ENCODE measurements around the gene TBX19.

Gene TBX19

DNA sequence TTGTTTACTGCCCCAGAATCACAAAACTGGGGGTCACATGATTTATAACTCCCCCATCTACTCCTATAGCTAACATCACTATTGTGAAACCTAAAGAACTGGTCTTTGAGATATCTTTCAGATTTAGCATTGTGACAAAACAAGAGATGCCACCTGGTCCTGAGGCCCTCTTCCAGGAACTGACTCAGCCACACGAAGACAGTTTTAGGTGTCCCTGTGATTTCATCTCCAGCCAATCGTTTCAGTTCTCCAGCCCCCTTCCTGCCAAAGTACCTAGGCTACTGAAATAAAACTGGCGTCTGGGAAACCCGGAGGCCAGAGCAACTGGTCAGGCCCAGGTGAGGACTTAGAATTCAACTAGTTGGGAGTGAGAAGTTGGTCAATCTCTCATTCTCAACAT is 36.6 kb downstream of the TBX19 start:
- H3K27me3 ChIP-seq (ENCODE audit: control insufficient read depth, insufficient read depth, low read length, poor library complexity, severe bottlenecking): no peaks in the 10 kb centered on the region
- H3K9me3 ChIP-seq (ENCODE audit: control insufficient read depth, low read length): no peaks in the 10 kb centered on the region
- H3K36me3 ChIP-seq (ENCODE audit: control insufficient read depth, insufficient read depth, low read length): no peaks in the 10 kb centered on the region
- no peak overlapping the region for H3K4me3 ChIP-seq (ENCODE audit: insufficient read depth, low read depth, low read length)
- no peak overlapping the region for H3K27ac ChIP-seq (ENCODE audit: insufficient read depth, low read depth, low read length, poor library complexity, severe bottlenecking)
- H3K4me1 ChIP-seq (ENCODE audit: control insufficient read depth, insufficient read depth, low read length): no peaks in the 10 kb centered on the region
- 85 to 95% methylated on average over 4 of the region's 4 CpGs for WGBS, 2 experiments

GRCh38 chr1:168319691-168320090 is 39.0 kb downstream of the TBX19 start:
- Histone ChIP-seq H3K27ac (ENCODE audit: insufficient read depth, low read depth, low read length, poor library complexity, severe bottlenecking) (no peak overlapping the region), H3K9me3 (ENCODE audit: control insufficient read depth, low read length) (no peaks in the 10 kb centered on the region), H3K36me3 (ENCODE audit: control insufficient read depth, insufficient read depth, low read length) (no peaks in the 10 kb centered on the region), H3K27me3 (ENCODE audit: control insufficient read depth, insufficient read depth, low read length, poor library complexity, severe bottlenecking) (no peaks in the 10 kb centered on the region), H3K4me1 (ENCODE audit: control insufficient read depth, insufficient read depth, low read length) (no peaks in the 10 kb centered on the region), H3K4me3 (ENCODE audit: insufficient read depth, low read depth, low read length) (no peak overlapping the region)
- 69 to 77% methylated on average over 8 of the region's 8 CpGs for WGBS, 2 experiments

DNA sequence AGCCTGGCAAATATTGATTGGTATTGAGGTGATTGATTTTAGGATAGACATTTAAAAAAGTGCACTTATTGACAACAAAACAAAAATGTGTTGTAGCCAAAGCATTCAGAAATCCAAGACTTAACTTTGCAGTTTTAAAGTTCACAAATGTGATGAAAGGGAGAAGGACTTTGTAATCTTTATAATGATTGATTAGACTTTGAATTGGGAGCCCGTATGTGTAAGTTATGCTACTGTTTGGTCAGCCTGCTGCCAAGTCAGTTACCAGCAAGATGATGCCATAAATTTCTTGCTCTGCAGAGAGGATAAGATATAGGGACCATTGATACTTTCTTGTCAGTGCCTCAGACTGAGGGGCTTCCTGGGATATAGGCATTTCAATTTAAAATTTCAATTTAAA is 39.5 kb downstream of the TBX19 start:
- Histone ChIP-seq H3K27ac (ENCODE audit: insufficient read depth, low read depth, low read length, poor library complexity, severe bottlenecking) (no peak overlapping the region), H3K9me3 (ENCODE audit: control insufficient read depth, low read length) (no peaks in the 10 kb centered on the region), H3K36me3 (ENCODE audit: control insufficient read depth, insufficient read depth, low read length) (no peaks in the 10 kb centered on the region), H3K27me3 (ENCODE audit: control insufficient read depth, insufficient read depth, low read length, poor library complexity, severe bottlenecking) (no peaks in the 10 kb centered on the region), H3K4me1 (ENCODE audit: control insufficient read depth, insufficient read depth, low read length) (no peaks in the 10 kb centered on the region), H3K4me3 (ENCODE audit: insufficient read depth, low read depth, low read length) (no peak overlapping the region)
- 91% methylated on average over 1 of the region's 1 CpG for WGBS, 2 experiments

- H3K4me1 ChIP-seq (ENCODE audit: control insufficient read depth, insufficient read depth, low read length): no peaks in the 10 kb centered on the region
- H3K9me3 ChIP-seq (ENCODE audit: control insufficient read depth, low read length): no peaks in the 10 kb centered on the region
- no peaks in the 10 kb centered on the region for H3K36me3 ChIP-seq (ENCODE audit: control insufficient read depth, insufficient read depth, low read length)
- H3K27ac ChIP-seq (ENCODE audit: insufficient read depth, low read depth, low read length, poor library complexity, severe bottlenecking): no peak overlapping the region
- WGBS, 2 experiments: 84 to 91% methylated on average over 5 of the region's 5 CpGs
- no peaks in the 10 kb centered on the region for H3K27me3 ChIP-seq (ENCODE audit: control insufficient read depth, insufficient read depth, low read length, poor library complexity, severe bottlenecking)
- no peak overlapping the region for H3K4me3 ChIP-seq (ENCODE audit: insufficient read depth, low read depth, low read length)
Observed at GRCh38 chr1:168320800-168321450, 40.2 kb downstream of the TBX19 start.

DNA sequence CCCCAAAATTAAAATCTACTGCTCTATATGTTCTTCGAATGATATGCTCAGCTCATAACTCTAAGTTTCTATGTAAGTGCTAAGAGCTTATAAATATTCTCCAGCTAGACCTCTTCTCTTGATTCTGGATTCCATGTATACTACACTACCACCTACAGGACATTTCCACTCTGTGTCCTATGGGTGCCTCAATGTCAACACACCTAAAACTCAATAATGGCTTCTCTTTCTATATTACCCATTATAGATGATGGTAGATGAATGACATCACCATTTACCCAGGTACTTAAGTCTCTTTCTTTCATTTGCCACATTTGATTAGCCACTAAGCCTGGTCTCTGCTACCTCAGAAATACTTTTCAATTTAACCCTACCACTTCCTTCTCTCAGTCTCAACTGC is 41.3 kb downstream of the TBX19 start:
- Histone ChIP-seq H3K27me3 (ENCODE audit: control insufficient read depth, insufficient read depth, low read length, poor library complexity, severe bottlenecking) (no peaks in the 10 kb centered on the region), H3K27ac (ENCODE audit: insufficient read depth, low read depth, low read length, poor library complexity, severe bottlenecking) (no peak overlapping the region), H3K4me3 (ENCODE audit: insufficient read depth, low read depth, low read length) (no peak overlapping the region), H3K36me3 (ENCODE audit: control insufficient read depth, insufficient read depth, low read length) (no peaks in the 10 kb centered on the region), H3K9me3 (ENCODE audit: control insufficient read depth, low read length) (no peaks in the 10 kb centered on the region), H3K4me1 (ENCODE audit: control insufficient read depth, insufficient read depth, low read length) (no peaks in the 10 kb centered on the region)
- WGBS, 2 experiments: 92 to 100% methylated on average over 1 of the region's 1 CpG

- WGBS, 2 experiments: 92 to 96% methylated on average over 4 of the region's 4 CpGs
- Histone ChIP-seq H3K4me1 (ENCODE audit: control insufficient read depth, insufficient read depth, low read length) (no peaks in the 10 kb centered on the region), H3K9me3 (ENCODE audit: control insufficient read depth, low read length) (no peaks in the 10 kb centered on the region), H3K4me3 (ENCODE audit: insufficient read depth, low read depth, low read length) (no peak overlapping the region), H3K27ac (ENCODE audit: insufficient read depth, low read depth, low read length, poor library complexity, severe bottlenecking) (no peak overlapping the region), H3K27me3 (ENCODE audit: control insufficient read depth, insufficient read depth, low read length, poor library complexity, severe bottlenecking) (no peaks in the 10 kb centered on the region), H3K36me3 (ENCODE audit: control insufficient read depth, insufficient read depth, low read length) (no peaks in the 10 kb centered on the region)
Observed at GRCh38 chr1:168324745-168325425, 44.2 kb downstream of the TBX19 start.

- 94 to 95% methylated on average over 5 of the region's 5 CpGs for WGBS, 2 experiments
Observed at GRCh38 chr1:168328731-168329364, 48.2 kb downstream of the TBX19 start.

DNA sequence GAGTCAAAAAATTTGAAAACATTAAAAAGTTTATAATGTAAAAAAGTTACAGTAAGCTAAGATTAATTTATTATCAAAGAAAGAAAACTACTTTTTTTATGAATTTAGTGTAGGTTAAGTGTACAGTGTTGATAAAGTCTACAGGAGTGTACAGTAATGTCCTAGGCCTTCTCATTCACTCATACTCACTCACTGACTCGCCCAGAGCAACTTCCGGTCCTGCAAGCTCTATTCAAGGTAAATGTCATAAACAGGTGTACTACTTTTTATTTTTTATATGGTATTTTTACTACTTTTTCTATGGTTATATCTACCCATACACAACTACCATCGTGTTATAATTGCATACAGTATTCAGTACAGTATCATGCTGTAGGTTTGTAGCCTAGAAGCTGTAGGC is 49.6 kb downstream of the TBX19 start:
- no peaks in the 10 kb centered on the region for H3K27me3 ChIP-seq (ENCODE audit: control insufficient read depth, insufficient read depth, low read length, poor library complexity, severe bottlenecking)

More at GRCh38 chr1:168328731-168329364, 48.2 kb downstream of the TBX19 start:
- peaks cover 2% of the 10 kb centered on the region for H3K4me1 ChIP-seq (ENCODE audit: control insufficient read depth, insufficient read depth, low read length)
- H3K36me3 ChIP-seq (ENCODE audit: control insufficient read depth, insufficient read depth, low read length): no peaks in the 10 kb centered on the region
- no peak overlapping the region for H3K27ac ChIP-seq (ENCODE audit: insufficient read depth, low read depth, low read length, poor library complexity, severe bottlenecking)
- no peaks in the 10 kb centered on the region for H3K27me3 ChIP-seq (ENCODE audit: control insufficient read depth, insufficient read depth, low read length, poor library complexity, severe bottlenecking)
- no peaks in the 10 kb centered on the region for H3K9me3 ChIP-seq (ENCODE audit: control insufficient read depth, low read length)
- H3K4me3 ChIP-seq (ENCODE audit: insufficient read depth, low read depth, low read length): no peak overlapping the region

DNA sequence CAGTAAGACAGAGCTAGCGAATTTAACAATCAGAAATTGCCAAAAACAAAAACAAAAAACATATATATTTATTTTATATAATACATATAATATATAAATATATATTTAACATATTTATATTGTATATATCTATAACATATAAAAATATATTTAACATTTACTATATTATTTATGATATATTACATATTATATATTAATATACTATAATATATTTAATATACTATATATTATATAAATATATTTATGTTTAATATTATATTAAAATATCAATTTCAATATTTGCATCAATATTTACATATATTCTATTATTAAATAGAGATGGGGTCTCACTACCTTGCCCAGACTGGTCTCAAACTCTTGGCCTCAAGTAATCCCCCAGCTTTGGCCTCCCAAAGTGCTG is 50.9 kb downstream of the TBX19 start:
- H3K27me3 ChIP-seq (ENCODE audit: control insufficient read depth, insufficient read depth, low read length, poor library complexity, severe bottlenecking): no peaks in the 10 kb centered on the region
- H3K27ac ChIP-seq (ENCODE audit: insufficient read depth, low read depth, low read length, poor library complexity, severe bottlenecking): no peak overlapping the region
- H3K36me3 ChIP-seq (ENCODE audit: control insufficient read depth, insufficient read depth, low read length): no peaks in the 10 kb centered on the region
- no CpG with 5 or more reads among the region's 1 CpG for WGBS, 2 experiments
- peaks cover 4% of the 10 kb centered on the region for H3K4me1 ChIP-seq (ENCODE audit: control insufficient read depth, insufficient read depth, low read length)
- no peaks in the 10 kb centered on the region for H3K9me3 ChIP-seq (ENCODE audit: control insufficient read depth, low read length)
- H3K4me3 ChIP-seq (ENCODE audit: insufficient read depth, low read depth, low read length): no peak overlapping the region

More for the DNA sequence above, 49.6 kb downstream of the TBX19 start:
- H3K4me3 ChIP-seq (ENCODE audit: insufficient read depth, low read depth, low read length): no peak overlapping the region
- 100% methylated on average over 1 to 2 of the region's 3 CpGs for WGBS, 2 experiments
- no peak overlapping the region for H3K27ac ChIP-seq (ENCODE audit: insufficient read depth, low read depth, low read length, poor library complexity, severe bottlenecking)
- no peaks in the 10 kb centered on the region for H3K9me3 ChIP-seq (ENCODE audit: control insufficient read depth, low read length)
- no peaks in the 10 kb centered on the region for H3K36me3 ChIP-seq (ENCODE audit: control insufficient read depth, insufficient read depth, low read length)
- peaks cover 4% of the 10 kb centered on the region for H3K4me1 ChIP-seq (ENCODE audit: control insufficient read depth, insufficient read depth, low read length)

GRCh38 chr1:168333562-168334276 is 53.0 kb downstream of the TBX19 start:
- H3K27ac ChIP-seq (ENCODE audit: insufficient read depth, low read depth, low read length, poor library complexity, severe bottlenecking): no peak overlapping the region
- 48 to 65% methylated on average over 5 to 6 of the region's 6 CpGs for WGBS, 2 experiments
- H3K4me1 ChIP-seq (ENCODE audit: control insufficient read depth, insufficient read depth, low read length): peaks cover 4% of the 10 kb centered on the region
- H3K36me3 ChIP-seq (ENCODE audit: control insufficient read depth, insufficient read depth, low read length): no peaks in the 10 kb centered on the region
- no peaks in the 10 kb centered on the region for H3K9me3 ChIP-seq (ENCODE audit: control insufficient read depth, low read length)
- no peaks in the 10 kb centered on the region for H3K27me3 ChIP-seq (ENCODE audit: control insufficient read depth, insufficient read depth, low read length, poor library complexity, severe bottlenecking)
- no peak overlapping the region for H3K4me3 ChIP-seq (ENCODE audit: insufficient read depth, low read depth, low read length)
